ENCODE results near the gene CD101.

Gene CD101

GRCh38 chr1:117059678-117060440 is 58.3 kb downstream of the CD101 start, which contains the start of gene TTF2:
TSS of gene TTF2 (plus strand) at chr1:117060326. CDS start at chr1:117060347, 21 bp downstream.
- DNase-seq = peak; percentile 89 to 99

GRCh38 chr1:117060441-117061317 is 59.1 kb downstream of the CD101 start:
- DNase-seq = no peak

DNA sequence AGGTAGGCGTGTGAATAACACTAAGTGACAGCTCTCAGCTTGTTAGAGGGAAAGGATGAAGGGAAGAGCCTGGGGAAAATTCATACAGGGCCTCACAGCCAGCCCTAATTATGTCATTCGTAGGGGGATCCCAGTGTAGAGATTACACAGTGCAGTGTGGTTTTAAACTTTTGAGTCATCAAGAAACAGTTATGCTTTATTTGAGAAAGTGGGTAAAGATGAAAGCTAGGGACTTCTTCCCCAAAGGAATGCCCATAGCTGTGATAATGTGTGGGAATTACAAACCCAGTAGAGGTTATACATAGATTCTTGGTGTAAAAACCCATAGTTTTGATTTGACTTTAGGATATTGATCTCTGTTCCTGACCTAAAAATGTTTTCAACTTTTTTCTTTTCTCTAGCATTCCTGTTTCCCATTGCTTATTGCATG is 60.4 kb downstream of the CD101 start:
- DNase-seq = no peak

DNA sequence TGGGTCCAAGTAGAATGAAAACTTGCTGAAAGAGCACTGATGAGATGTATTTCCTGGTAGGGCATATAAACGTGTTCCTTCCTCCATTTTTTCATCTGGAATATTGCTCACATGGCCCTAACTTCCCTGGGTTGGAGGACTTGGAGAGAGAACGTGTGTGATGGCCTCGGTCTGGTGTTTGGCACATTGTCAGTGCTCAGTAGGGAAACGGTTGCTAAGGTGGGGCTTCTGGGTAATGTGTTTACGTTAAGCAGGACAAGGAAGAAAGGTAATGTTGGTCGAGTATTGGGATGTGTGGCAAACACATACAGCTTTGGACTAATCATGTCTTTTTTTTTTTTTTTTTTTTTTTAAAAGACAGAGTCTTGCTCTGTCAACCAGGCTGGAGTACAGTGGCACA is 64.8 kb downstream of the CD101 start:
- DNase-seq = no peak

DNA sequence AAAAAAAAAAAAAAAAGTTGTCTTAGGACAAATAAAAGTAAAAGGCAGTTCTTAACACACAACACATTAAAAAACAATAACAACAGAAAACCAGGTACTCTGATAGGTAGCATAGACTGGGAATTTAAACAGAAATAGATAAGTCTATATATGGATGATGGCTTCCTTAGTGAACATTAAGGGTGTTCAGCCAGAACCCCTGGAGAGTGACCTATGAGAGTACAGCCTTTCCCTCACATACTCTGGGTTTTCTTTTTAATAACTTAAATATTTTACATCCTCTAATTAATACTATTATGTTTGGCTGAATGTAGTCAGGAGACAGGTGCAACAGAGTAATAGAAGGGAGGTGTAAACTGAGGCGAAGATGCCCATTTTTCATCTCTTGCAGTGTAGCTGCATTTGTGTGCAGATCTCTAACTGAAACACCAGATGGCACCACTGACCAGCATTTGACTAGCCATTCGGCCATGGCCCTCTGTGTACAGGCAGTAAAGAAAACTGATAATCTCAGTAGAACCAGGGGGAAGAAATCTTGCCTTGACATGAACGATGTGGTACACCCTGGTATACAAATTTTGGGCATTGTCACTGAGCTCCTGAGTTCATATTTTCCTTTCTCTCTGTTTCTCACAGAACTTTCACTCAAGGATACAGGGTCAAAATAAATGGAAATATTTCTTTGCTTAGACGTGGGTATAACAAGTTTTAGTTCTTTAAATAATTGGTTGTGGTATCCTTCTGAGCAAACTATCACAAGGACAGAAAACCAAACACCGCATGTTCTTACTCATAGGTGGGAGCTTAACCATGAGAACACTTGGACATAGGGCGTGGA is 66.2 kb downstream of the CD101 start:
- peak; percentile 42 to 73 for DNase-seq

DNA sequence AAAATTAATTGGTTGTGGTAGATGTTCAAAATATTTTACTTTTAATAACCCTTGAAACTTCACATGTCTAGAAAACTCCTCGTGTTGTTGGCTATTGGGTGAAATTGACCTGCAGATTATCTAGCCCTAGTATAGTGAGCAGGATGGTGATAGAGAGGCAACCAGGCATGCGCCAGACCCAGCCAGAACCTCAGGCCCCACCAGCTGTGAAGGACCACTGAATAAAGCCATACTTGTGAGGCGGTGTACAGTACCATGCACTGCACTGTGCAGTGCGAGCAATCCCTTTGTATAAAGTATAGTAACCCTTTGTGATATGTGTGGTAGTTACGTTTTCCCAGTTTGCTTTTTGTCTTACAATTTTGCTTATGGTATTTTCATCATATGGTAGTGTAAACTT is 67.0 kb downstream of the CD101 start:
- DNase-seq = peak in 1 of 2 donors; percentile 17

- no peak for DNase-seq
These were observed 67.8 kb downstream of the CD101 start for GRCh38 chr1:117069220-117069844.

DNA sequence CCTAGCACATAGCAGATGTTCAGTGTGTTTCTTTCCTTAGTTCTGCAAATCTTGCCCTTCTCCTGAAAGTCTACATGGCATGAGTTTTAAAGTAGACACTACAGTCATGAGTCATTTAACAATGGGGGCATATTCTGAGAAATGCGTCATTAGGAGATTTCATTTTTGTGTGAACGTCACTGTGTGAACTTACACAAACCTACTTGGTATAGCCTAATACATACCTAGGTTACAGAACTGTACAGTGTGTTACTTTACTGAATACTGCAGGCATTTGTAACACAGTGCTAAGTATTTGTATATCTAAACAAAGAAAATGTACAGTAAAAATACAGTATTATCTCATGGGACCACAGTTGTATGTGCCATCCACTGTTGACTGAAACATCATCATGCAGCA is 68.6 kb downstream of the CD101 start:
- no peak for DNase-seq

DNA sequence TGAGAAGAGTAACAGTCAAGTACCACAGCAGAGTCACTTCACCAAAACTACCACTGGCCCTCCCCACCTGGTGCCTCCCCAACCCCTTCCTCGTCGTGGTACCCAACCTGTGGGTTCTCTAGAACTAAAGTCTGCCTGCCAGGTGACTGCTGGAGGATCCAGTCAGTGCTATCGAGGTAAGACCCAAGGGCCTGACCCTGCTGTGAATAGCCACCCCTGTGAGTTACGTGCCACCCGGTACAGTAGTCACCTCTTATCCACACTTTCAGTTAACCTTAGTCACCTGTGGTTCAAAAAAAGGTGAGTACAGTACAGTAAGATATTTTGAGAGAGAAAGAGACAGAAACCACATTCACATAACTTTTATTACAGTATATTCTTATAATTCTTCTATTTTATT is 75.1 kb downstream of the CD101 start:
- no peak for DNase-seq

DNA sequence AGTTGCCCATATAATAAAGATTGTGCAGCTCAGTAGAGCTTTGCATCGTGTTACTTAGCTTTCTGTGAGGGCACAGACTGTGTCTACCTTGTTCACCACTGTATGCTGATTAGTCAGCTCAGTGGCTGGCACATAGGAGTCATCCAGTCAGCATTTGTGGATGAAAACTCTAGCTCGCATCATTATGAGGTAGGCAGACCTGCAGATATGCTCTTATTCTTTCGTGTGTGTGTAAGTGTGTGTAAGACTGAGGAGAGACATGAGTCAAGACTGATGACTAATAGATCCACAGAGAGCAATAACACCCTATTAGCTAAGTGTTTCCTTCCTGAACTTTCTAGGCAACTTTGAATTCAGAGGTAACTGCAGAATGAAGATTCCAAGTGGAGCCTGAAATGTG is 75.7 kb downstream of the CD101 start:
- no peak for DNase-seq

DNA sequence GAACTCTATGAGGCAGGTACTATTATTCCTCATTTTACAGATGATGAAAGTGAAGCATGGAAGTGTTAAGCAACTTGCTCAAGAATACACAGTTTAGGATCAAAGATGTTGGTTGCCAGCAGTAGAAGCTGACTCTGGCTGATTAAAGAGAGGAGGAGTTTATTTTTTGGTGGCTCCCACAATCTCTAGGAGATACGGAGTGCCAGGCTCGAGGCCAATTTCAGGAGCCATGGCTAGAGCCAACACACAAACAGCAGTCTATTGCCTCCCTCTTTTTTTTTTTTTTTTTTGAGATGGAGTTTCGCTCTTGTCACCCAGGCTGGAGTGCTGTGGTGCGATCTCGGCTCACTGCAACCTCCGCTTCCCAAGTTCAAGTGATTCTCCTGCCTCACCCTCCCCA is 78.2 kb downstream of the CD101 start:
- no peak for DNase-seq

DNA sequence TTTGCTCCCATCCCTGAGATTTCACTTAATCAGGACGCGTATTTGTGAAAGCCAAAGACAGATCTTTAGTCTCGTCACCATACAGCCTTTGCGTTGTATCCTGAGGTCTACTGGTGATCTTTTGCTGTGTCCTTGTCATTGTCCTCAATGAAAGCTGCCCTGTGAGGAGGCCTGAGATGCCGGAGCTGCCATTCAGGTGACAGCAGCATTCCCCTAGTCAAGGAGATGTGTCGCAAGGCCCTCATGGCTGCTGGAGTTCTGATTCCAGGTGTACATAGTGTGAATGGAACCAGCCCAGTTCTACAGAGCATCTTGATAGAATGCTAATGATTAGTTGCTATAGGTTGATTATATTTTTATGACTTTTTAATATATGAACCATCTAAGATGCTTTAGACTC is 82.7 kb downstream of the CD101 start:
- DNase-seq = no peak
